GM12892 (cell line): ENCODE measurements around the gene CRYL1.

Experiments
- POLR2A ChIP-seq: IDR thresholded peaks from 2 replicates; pipeline ENCODE4 v1.6.1; 2011; ENCODE audit warnings: low read depth, low read length, control low read depth
- POLR2AphosphoS5 ChIP-seq: IDR thresholded peaks from 2 replicates; pipeline ENCODE4 v1.6.1; 2011; ENCODE audit warnings: low read depth, low read length, control low read depth

- TF ChIP-seq POLR2AphosphoS5 (no peak), POLR2A (no peak)
These were observed 135.7 kb downstream of the CRYL1 start for GRCh38 chr13:20389696-20390525.
